ENCODE measurements around the gene GOLIM4. TPM values are rescaled to one million over a fixed set of nuclear protein-coding genes. Genes with fewer than 3 reads are reported as not detected.

The GOLIM4 gene
- total and polyA plus RNA-seq, 7 experiments from 2014 or later, result 0.43 to 5.5 (median 1.0) TPM; not detected in 2

- Mint-ChIP-seq H3K4me1 (peaks cover 0 to 2% (median 0%) of the 10 kb centered on the region in 7 donors), H3K4me3 (no peak overlapping the region), H3K27me3 (peaks cover 0 to 16% (median 3%) of the 10 kb centered on the region in 5 donors), H3K27ac (no peak overlapping the region), H3K36me3 (no peaks in the 10 kb centered on the region), H3K9me3 (peaks cover 0 to 13% (median 2%) of the 10 kb centered on the region in 11 donors)
- no peak for DNase-seq
- Histone ChIP-seq H3K27me3 (ENCODE audit: control insufficient read depth in 2 of 2, insufficient read depth in 2 of 2, low read length in 2 of 2) (no peaks in the 10 kb centered on the region), H3K9me3 (ENCODE audit: control insufficient read depth in 2 of 3, low read length in 3 of 3) (no peaks in the 10 kb centered on the region), H3K4me1 (ENCODE audit: control insufficient read depth in 2 of 2, insufficient read depth in 2 of 2, low read length in 2 of 2) (no peaks in the 10 kb centered on the region), H3K27ac (ENCODE audit: low read depth, low read length) (no peak overlapping the region), H3K4me3 (ENCODE audit: low read length) (no peak overlapping the region), H3K36me3 (ENCODE audit: control insufficient read depth in 2 of 3, insufficient read depth in 3 of 3, low read length in 3 of 3) (no peaks in the 10 kb centered on the region)
- ChIA-PET POLR2A (no interaction called here), CTCF (no interaction called here)
- ATAC-seq, result no peak
- intact Hi-C loops (cut with micrococcal nuclease), result no loop called here
Measured at GRCh38 chr3:168051531-168052471, 43.9 kb downstream of the GOLIM4 start.

GRCh38 chr3:168051070-168051469, 44.7 kb downstream of the GOLIM4 start:
- no peak for ATAC-seq
- Histone ChIP-seq H3K27me3 (ENCODE audit: control insufficient read depth in 2 of 2, insufficient read depth in 2 of 2, low read length in 2 of 2) (no peaks in the 10 kb centered on the region), H3K27ac (ENCODE audit: low read depth, low read length) (no peak overlapping the region), H3K4me1 (ENCODE audit: control insufficient read depth in 2 of 2, insufficient read depth in 2 of 2, low read length in 2 of 2) (no peaks in the 10 kb centered on the region), H3K9me3 (ENCODE audit: control insufficient read depth in 2 of 3, low read length in 3 of 3) (no peaks in the 10 kb centered on the region), H3K4me3 (ENCODE audit: low read length) (no peak overlapping the region), H3K36me3 (ENCODE audit: control insufficient read depth in 2 of 3, insufficient read depth in 3 of 3, low read length in 3 of 3) (no peaks in the 10 kb centered on the region)
- peaks cover 0 to 16% (median 3%) of the 10 kb centered on the region in 5 donors for H3K27me3 Mint-ChIP-seq
- H3K9me3 Mint-ChIP-seq, result peaks cover 0 to 13% (median 0%) of the 10 kb centered on the region in 11 donors
- H3K4me1 Mint-ChIP-seq, result peaks cover 0 to 2% (median 0%) of the 10 kb centered on the region in 7 donors
- ChIA-PET POLR2A (no interaction called here), CTCF (no interaction called here)
- H3K4me3 Mint-ChIP-seq, result no peak overlapping the region
- DNase-seq, result no peak
- no peaks in the 10 kb centered on the region for H3K36me3 Mint-ChIP-seq
- no peak overlapping the region for H3K27ac Mint-ChIP-seq
- intact Hi-C loops (cut with micrococcal nuclease), result no loop called here

GRCh38 chr3:168049367-168049974, 46.3 kb downstream of the GOLIM4 start:
- H3K27me3 ChIP-seq (ENCODE audit: control insufficient read depth in 2 of 2, insufficient read depth in 2 of 2, low read length in 2 of 2), result no peaks in the 10 kb centered on the region
- peaks cover 0 to 7% (median 0%) of the 10 kb centered on the region in 11 donors for H3K9me3 Mint-ChIP-seq
- DNase-seq, result no peak
- H3K4me3 Mint-ChIP-seq, result no peak overlapping the region
- CTCF ChIA-PET, result no interaction called here
- no peaks in the 10 kb centered on the region for H3K4me1 ChIP-seq (ENCODE audit: control insufficient read depth in 2 of 2, insufficient read depth in 2 of 2, low read length in 2 of 2)
- POLR2A ChIA-PET, result no interaction called here
- intact Hi-C loops (cut with micrococcal nuclease), result loop anchor here in 1 of 2 donors (10.0 kb wide), 1 partner anchor 1695 kb away; no protein-coding TSS in a partner anchor
- H3K36me3 ChIP-seq (ENCODE audit: control insufficient read depth in 2 of 3, insufficient read depth in 3 of 3, low read length in 3 of 3), result no peaks in the 10 kb centered on the region
- H3K4me3 ChIP-seq (ENCODE audit: low read length), result no peak overlapping the region
- H3K27ac Mint-ChIP-seq, result no peak overlapping the region
- no peak for ATAC-seq
- H3K27ac ChIP-seq (ENCODE audit: low read depth, low read length), result no peak overlapping the region
- H3K27me3 Mint-ChIP-seq, result peaks cover 0 to 12% (median 3%) of the 10 kb centered on the region in 5 donors
- H3K36me3 Mint-ChIP-seq, result no peaks in the 10 kb centered on the region
- no peaks in the 10 kb centered on the region for H3K4me1 Mint-ChIP-seq
- no peaks in the 10 kb centered on the region for H3K9me3 ChIP-seq (ENCODE audit: control insufficient read depth in 2 of 3, low read length in 3 of 3)

GRCh38 chr3:168048414-168049330, 47.1 kb downstream of the GOLIM4 start:
- H3K9me3 Mint-ChIP-seq, result no peaks in the 10 kb centered on the region
- intact Hi-C loops (cut with micrococcal nuclease), result loop anchor here in 1 of 2 donors (10.0 kb wide), 1 partner anchor 1696 kb away; no protein-coding TSS in a partner anchor
- Histone ChIP-seq H3K4me1 (ENCODE audit: control insufficient read depth in 2 of 2, insufficient read depth in 2 of 2, low read length in 2 of 2) (no peaks in the 10 kb centered on the region), H3K9me3 (ENCODE audit: control insufficient read depth in 2 of 3, low read length in 3 of 3) (no peaks in the 10 kb centered on the region), H3K27me3 (ENCODE audit: control insufficient read depth in 2 of 2, insufficient read depth in 2 of 2, low read length in 2 of 2) (no peaks in the 10 kb centered on the region), H3K36me3 (ENCODE audit: control insufficient read depth in 2 of 3, insufficient read depth in 3 of 3, low read length in 3 of 3) (no peaks in the 10 kb centered on the region), H3K27ac (ENCODE audit: low read depth, low read length) (no peak overlapping the region), H3K4me3 (ENCODE audit: low read length) (no peak overlapping the region)
- H3K27ac Mint-ChIP-seq, result no peak overlapping the region
- H3K4me1 Mint-ChIP-seq, result no peaks in the 10 kb centered on the region
- H3K27me3 Mint-ChIP-seq, result peaks cover 0 to 6% (median 3%) of the 10 kb centered on the region in 5 donors
- H3K36me3 Mint-ChIP-seq, result no peaks in the 10 kb centered on the region
- no peak for DNase-seq
- ATAC-seq, result no peak
- ChIA-PET POLR2A (no interaction called here), CTCF (no interaction called here)
- H3K4me3 Mint-ChIP-seq, result no peak overlapping the region

GRCh38 chr3:168047936-168048335, 47.8 kb downstream of the GOLIM4 start:
- Histone ChIP-seq H3K27me3 (ENCODE audit: control insufficient read depth in 2 of 2, insufficient read depth in 2 of 2, low read length in 2 of 2) (no peaks in the 10 kb centered on the region), H3K36me3 (ENCODE audit: control insufficient read depth in 2 of 3, insufficient read depth in 3 of 3, low read length in 3 of 3) (no peaks in the 10 kb centered on the region), H3K9me3 (ENCODE audit: control insufficient read depth in 2 of 3, low read length in 3 of 3) (no peaks in the 10 kb centered on the region), H3K27ac (ENCODE audit: low read depth, low read length) (no peak overlapping the region), H3K4me3 (ENCODE audit: low read length) (no peak overlapping the region), H3K4me1 (ENCODE audit: control insufficient read depth in 2 of 2, insufficient read depth in 2 of 2, low read length in 2 of 2) (no peaks in the 10 kb centered on the region)
- Mint-ChIP-seq H3K9me3 (no peaks in the 10 kb centered on the region), H3K4me1 (no peaks in the 10 kb centered on the region), H3K4me3 (no peak overlapping the region), H3K27me3 (peaks cover 0 to 4% (median 3%) of the 10 kb centered on the region in 5 donors), H3K36me3 (no peaks in the 10 kb centered on the region), H3K27ac (no peak overlapping the region)
- no peak for ATAC-seq
- ChIA-PET POLR2A (no interaction called here), CTCF (no interaction called here)
- DNase-seq, result no peak
- intact Hi-C loops (cut with micrococcal nuclease), result loop anchor here (1.0 to 10.0 kb wide), 4 partner anchors 47 to 1697 kb away; partner anchors contain the start of gene GOLIM4 (in 1 of the 2)

- Mint-ChIP-seq H3K9me3 (no peaks in the 10 kb centered on the region), H3K27me3 (peaks cover 0 to 4% (median 3%) of the 10 kb centered on the region in 5 donors), H3K27ac (no peak overlapping the region), H3K4me3 (no peak overlapping the region), H3K36me3 (no peaks in the 10 kb centered on the region), H3K4me1 (no peaks in the 10 kb centered on the region)
- no peaks in the 10 kb centered on the region for H3K9me3 ChIP-seq (ENCODE audit: control insufficient read depth in 2 of 3, low read length in 3 of 3)
- no peaks in the 10 kb centered on the region for H3K36me3 ChIP-seq (ENCODE audit: control insufficient read depth in 2 of 3, insufficient read depth in 3 of 3, low read length in 3 of 3)
- POLR2A ChIA-PET, result no interaction called here
- no peak overlapping the region for H3K27ac ChIP-seq (ENCODE audit: low read depth, low read length)
- H3K27me3 ChIP-seq (ENCODE audit: control insufficient read depth in 2 of 2, insufficient read depth in 2 of 2, low read length in 2 of 2), result no peaks in the 10 kb centered on the region
- DNase-seq (peak in 5 of 9 donors; percentile 1 to 37 (median 13)), ATAC-seq (peak; percentile 80)
- intact Hi-C loops (cut with micrococcal nuclease), result loop anchor here (1.0 to 10.0 kb wide), 4 partner anchors 48 to 1698 kb away; partner anchors contain the start of gene GOLIM4 (in 1 of the 2)
- no peaks in the 10 kb centered on the region for H3K4me1 ChIP-seq (ENCODE audit: control insufficient read depth in 2 of 2, insufficient read depth in 2 of 2, low read length in 2 of 2)
- no peak overlapping the region for H3K4me3 ChIP-seq (ENCODE audit: low read length)
- CTCF ChIA-PET, result no interaction called here
Measured at GRCh38 chr3:168047190-168047795, 48.4 kb downstream of the GOLIM4 start.

Measured in naive thymus-derived CD4-positive, alpha-beta T cell (primary cell).